Liver (tissue), 9 donors: ENCODE measurements around the gene STXBP4. TPM values are rescaled to one million over a fixed set of nuclear protein-coding genes. Genes with fewer than 3 reads are reported as not detected.

ENCODE experiments used
- DNase-seq: peaks from one replicate; pipeline ENCODE4 v3.0.0-alpha.2; 2017; ENCODE audit warnings: low spot score
- H3K27ac ChIP-seq, 2 donors: one replicate each; pipeline ENCODE4 v1.7.0; 2013; ENCODE audit warnings: inconsistent platforms in 2 of 2, low read length in 2 of 2, control low read depth in 1 of 2, low read depth in 1 of 2, mild to moderate bottlenecking in 1 of 2
- H3K27me3 ChIP-seq, 4 donors: one replicate each; pipeline versions ENCODE4 v1.6.1 to v1.7.0; 2013; ENCODE audit warnings: low read length in 3 of 4, inconsistent platforms in 1 of 4, mild to moderate bottlenecking in 1 of 4, moderate library complexity in 1 of 4; ENCODE audit not compliant: control insufficient read depth in 4 of 4, insufficient read depth in 4 of 4
- H3K36me3 ChIP-seq, 4 donors: one replicate each; pipeline versions ENCODE4 v1.6.1 to v1.7.0; 2013; ENCODE audit warnings: low read length in 3 of 4, mild to moderate bottlenecking in 3 of 4, low read depth in 1 of 4, moderate library complexity in 1 of 4; ENCODE audit not compliant: control insufficient read depth in 4 of 4, insufficient read depth in 3 of 4
- H3K4me1 ChIP-seq, 4 donors: one replicate each; pipeline versions ENCODE4 v1.6.1 to v1.7.0; 2013; ENCODE audit warnings: low read length in 3 of 4, mild to moderate bottlenecking in 3 of 4, moderate library complexity in 1 of 4; ENCODE audit not compliant: control insufficient read depth in 4 of 4, insufficient read depth in 4 of 4
- H3K4me3 ChIP-seq, 3 donors: one replicate each; pipeline versions ENCODE4 v1.6.1 to v1.7.0; 2013; ENCODE audit warnings: low read length in 3 of 3, control low read depth in 1 of 3, low read depth in 1 of 3, mild to moderate bottlenecking in 1 of 3
- H3K9ac ChIP-seq, 2 donors: one replicate each; pipeline ENCODE4 v1.7.0; 2013; ENCODE audit warnings: low read length in 2 of 2, mild to moderate bottlenecking in 2 of 2, moderate library complexity in 2 of 2, control low read depth in 1 of 2, low read depth in 1 of 2
- H3K9me3 ChIP-seq, 4 donors: one replicate each; pipeline versions ENCODE4 v1.6.1 to v1.7.0; 2013; ENCODE audit warnings: low read length in 3 of 4; ENCODE audit not compliant: control insufficient read depth in 4 of 4
- EGR1 ChIP-seq, 2 donors: IDR thresholded peaks; 2 replicates each; pipeline ENCODE4 v1.6.1; 2016 to 2018; ENCODE audit warnings: antibody characterized with exemption in 2 of 2, low read depth in 2 of 2
- FOXA2 ChIP-seq: IDR thresholded peaks from 2 replicates; pipeline ENCODE4 v1.6.1; 2016; ENCODE audit warnings: antibody characterized with exemption
- HNF4A ChIP-seq, 2 donors: conservative IDR thresholded peaks; 2 replicates each; pipeline ENCODE4 v1.6.1; 2016; ENCODE audit warnings: antibody characterized with exemption in 2 of 2, mild to moderate bottlenecking in 2 of 2
- HNF4G ChIP-seq: IDR thresholded peaks from 2 replicates; pipeline ENCODE4 v1.6.1; 2016; ENCODE audit warnings: antibody characterized with exemption
- NR2F2 ChIP-seq: IDR thresholded peaks from 2 replicates; pipeline ENCODE4 v1.6.1; 2016; ENCODE audit warnings: antibody characterized with exemption
- RAD21 ChIP-seq, 2 donors: IDR thresholded peaks; 2 replicates each; pipeline ENCODE4 v1.6.1; 2016; ENCODE audit warnings: antibody characterized with exemption in 2 of 2, mild to moderate bottlenecking in 2 of 2
- RXRA ChIP-seq, 2 donors: IDR thresholded peaks; 2 replicates each; pipeline ENCODE4 v1.6.1; 2017 to 2018; ENCODE audit warnings: antibody characterized with exemption in 2 of 2, mild to moderate bottlenecking in 1 of 2
- SP1 ChIP-seq: IDR thresholded peaks from 2 replicates; pipeline ENCODE4 v1.6.1; 2018; ENCODE audit warnings: antibody characterized with exemption, mild to moderate bottlenecking
- TAF1 ChIP-seq: conservative IDR thresholded peaks from 2 replicates; pipeline ENCODE4 v1.6.1; 2016; ENCODE audit warnings: antibody characterized with exemption, mild to moderate bottlenecking
- WGBS: extraction: QIAGEN DNeasy Blood & Tissue Kit; methylation state at CpG from one replicate; pipeline ENCODE4 v1.1.7; 2013; 5-methylcytosine and 5-hydroxymethylcytosine counted together
- polyA plus RNA-seq, 2 donors: library from polyadenylated mRNA; stranded (reverse) in 1 of 2; unstranded in 1 of 2; fragments of 200-250 nt in 1 of 2; fragments of >200 nt in 1 of 2; fragmentation: Nextera tagmentation in 1 of 2; extraction: Ambion mirVana in 1 of 2; gene quantifications; one replicate each; pipeline versions ENCODE4 v1.2.1 to v1.2.3, GENCODE V29; 2013 to 2015
- total RNA-seq, 2 donors: library from RNA; depleted of rRNA; stranded (reverse); fragments of >200 nt; gene quantifications; one replicate each; pipeline ENCODE4 v1.2.3, GENCODE V29; 2014
- TF ChIP-seq, protein P1 (sequence below): IDR thresholded peaks from 2 replicates; pipeline ENCODE4 v1.6.1; 2016; ENCODE audit warnings: antibody characterized with exemption, mild to moderate bottlenecking
- TF ChIP-seq, protein P2 (sequence below): fragments of 150-350 bp; IDR thresholded peaks from 2 replicates; pipeline ENCODE4 v1.5.1; 2017; ENCODE audit warnings: improper control_type of control experiment, low read depth, low read length; ENCODE audit not compliant: missing input control
- donor health status: healthy.
- donor health status: healthy.
- donor health status: healthy.
- donor health status: healthy.
- donor health status: healthy.

Gene STXBP4
- total and polyA plus RNA-seq, 4 donors: 1.5 to 12.6 (median 3.5) TPM

- no peak for TF ChIP-seq HNF4A (conservative IDR thresholded peaks at IDR 0.05)
- TF ChIP-seq RXRA (IDR thresholded peaks at IDR 0.05): no peak
- no peak for TF ChIP-seq TAF1
- no peak for TF ChIP-seq HNF4G
- TF ChIP-seq FOXA2: no peak
- TF ChIP-seq EGR1 (IDR thresholded peaks at IDR 0.05; ENCODE audit: low read depth in 2 of 2): no peak
- no peak for TF ChIP-seq NR2F2
- no peak for TF ChIP-seq SP1
Measured at GRCh38 chr17:55175788-55176427, 207.3 kb downstream of the STXBP4 start (continued).

DNA sequence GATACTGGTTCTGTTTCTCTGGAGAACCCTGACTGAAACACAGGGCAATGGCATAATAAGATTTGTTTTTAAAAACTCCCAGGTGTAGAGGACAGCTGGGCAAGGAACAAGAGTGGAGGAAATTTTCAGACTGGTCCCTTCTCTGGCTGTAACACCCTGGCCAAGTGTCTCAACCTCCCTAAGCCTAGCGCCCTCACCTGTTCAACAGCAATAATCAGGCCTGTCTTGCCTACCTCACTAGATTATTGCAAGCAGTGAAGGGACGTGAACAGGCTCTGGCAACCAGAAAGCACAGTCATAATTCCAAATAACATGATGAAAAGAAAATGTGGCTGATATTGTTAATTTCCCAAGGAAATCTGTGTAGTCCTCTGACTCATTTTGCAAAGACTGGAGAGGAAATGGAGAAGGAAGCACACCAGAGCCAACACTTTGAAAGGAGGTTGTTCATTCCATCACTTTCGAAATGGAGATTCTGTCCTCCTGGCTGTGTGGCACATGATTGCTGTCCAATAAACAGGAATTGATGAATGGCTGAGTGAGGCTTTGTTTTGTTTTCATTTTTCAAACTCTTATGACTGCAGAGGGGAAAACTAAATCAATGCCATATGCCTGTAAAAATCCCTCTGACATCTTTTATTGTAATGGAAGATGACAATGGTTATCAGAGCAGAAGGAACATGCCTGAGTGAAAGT lies 208.7 kb downstream of the STXBP4 start:
- peaks cover 0 to 3% (median 0%) of the 10 kb centered on the region in 4 donors for H3K9me3 ChIP-seq
- H3K27ac ChIP-seq: no peak overlapping the region
- H3K36me3 ChIP-seq: no peaks in the 10 kb centered on the region
- H3K4me1 ChIP-seq: no peaks in the 10 kb centered on the region
- H3K4me3 ChIP-seq: no peak overlapping the region
- no peak for DNase-seq
- no peak for TF ChIP-seq SP1
- peak in 1 of 2 donors; percentile 27 for TF ChIP-seq RAD21 (IDR thresholded peaks at IDR 0.05)
- no peak overlapping the region for H3K9ac ChIP-seq
- 77% methylated on average over 3 of the region's 3 CpGs for WGBS
- no peaks in the 10 kb centered on the region for H3K27me3 ChIP-seq

GRCh38 chr17:55177855-55178217 lies 209.3 kb downstream of the STXBP4 start:
- Histone ChIP-seq H3K9me3 (peaks cover 0 to 3% (median 0%) of the 10 kb centered on the region in 4 donors), H3K27me3 (no peaks in the 10 kb centered on the region), H3K4me3 (no peak overlapping the region), H3K4me1 (no peaks in the 10 kb centered on the region), H3K36me3 (no peaks in the 10 kb centered on the region), H3K27ac (no peak overlapping the region), H3K9ac (no peak overlapping the region)
- DNase-seq: no peak
- 86% methylated on average over 2 of the region's 2 CpGs for WGBS
- TF ChIP-seq, protein P1, sequence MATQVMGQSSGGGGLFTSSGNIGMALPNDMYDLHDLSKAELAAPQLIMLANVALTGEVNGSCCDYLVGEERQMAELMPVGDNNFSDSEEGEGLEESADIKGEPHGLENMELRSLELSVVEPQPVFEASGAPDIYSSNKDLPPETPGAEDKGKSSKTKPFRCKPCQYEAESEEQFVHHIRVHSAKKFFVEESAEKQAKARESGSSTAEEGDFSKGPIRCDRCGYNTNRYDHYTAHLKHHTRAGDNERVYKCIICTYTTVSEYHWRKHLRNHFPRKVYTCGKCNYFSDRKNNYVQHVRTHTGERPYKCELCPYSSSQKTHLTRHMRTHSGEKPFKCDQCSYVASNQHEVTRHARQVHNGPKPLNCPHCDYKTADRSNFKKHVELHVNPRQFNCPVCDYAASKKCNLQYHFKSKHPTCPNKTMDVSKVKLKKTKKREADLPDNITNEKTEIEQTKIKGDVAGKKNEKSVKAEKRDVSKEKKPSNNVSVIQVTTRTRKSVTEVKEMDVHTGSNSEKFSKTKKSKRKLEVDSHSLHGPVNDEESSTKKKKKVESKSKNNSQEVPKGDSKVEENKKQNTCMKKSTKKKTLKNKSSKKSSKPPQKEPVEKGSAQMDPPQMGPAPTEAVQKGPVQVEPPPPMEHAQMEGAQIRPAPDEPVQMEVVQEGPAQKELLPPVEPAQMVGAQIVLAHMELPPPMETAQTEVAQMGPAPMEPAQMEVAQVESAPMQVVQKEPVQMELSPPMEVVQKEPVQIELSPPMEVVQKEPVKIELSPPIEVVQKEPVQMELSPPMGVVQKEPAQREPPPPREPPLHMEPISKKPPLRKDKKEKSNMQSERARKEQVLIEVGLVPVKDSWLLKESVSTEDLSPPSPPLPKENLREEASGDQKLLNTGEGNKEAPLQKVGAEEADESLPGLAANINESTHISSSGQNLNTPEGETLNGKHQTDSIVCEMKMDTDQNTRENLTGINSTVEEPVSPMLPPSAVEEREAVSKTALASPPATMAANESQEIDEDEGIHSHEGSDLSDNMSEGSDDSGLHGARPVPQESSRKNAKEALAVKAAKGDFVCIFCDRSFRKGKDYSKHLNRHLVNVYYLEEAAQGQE: no peak
- TF ChIP-seq, protein P2, sequence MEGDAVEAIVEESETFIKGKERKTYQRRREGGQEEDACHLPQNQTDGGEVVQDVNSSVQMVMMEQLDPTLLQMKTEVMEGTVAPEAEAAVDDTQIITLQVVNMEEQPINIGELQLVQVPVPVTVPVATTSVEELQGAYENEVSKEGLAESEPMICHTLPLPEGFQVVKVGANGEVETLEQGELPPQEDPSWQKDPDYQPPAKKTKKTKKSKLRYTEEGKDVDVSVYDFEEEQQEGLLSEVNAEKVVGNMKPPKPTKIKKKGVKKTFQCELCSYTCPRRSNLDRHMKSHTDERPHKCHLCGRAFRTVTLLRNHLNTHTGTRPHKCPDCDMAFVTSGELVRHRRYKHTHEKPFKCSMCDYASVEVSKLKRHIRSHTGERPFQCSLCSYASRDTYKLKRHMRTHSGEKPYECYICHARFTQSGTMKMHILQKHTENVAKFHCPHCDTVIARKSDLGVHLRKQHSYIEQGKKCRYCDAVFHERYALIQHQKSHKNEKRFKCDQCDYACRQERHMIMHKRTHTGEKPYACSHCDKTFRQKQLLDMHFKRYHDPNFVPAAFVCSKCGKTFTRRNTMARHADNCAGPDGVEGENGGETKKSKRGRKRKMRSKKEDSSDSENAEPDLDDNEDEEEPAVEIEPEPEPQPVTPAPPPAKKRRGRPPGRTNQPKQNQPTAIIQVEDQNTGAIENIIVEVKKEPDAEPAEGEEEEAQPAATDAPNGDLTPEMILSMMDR: no peak
- TF ChIP-seq HNF4A (conservative IDR thresholded peaks at IDR 0.05) (no peak), FOXA2 (no peak)
